Kidney epithelial cell (primary cell): ENCODE data around the gene FAM117B. TPM values are rescaled to one million over a fixed set of nuclear protein-coding genes. Genes with fewer than 3 reads are reported as not detected.

Source experiments
- DNase-seq: peaks from one replicate; pipeline ENCODE4 v3.0.0-alpha.2; 2010; ENCODE audit warnings: low read depth
- H3K27me3 ChIP-seq: 2 replicates; pipeline ENCODE4 v1.6.0; 2011; ENCODE audit warnings: low read length; ENCODE audit not compliant: control insufficient read depth, insufficient read depth
- H3K36me3 ChIP-seq: 2 replicates; pipeline ENCODE4 v1.5.1; 2011; ENCODE audit warnings: low read length; ENCODE audit not compliant: control insufficient read depth, insufficient read depth
- H3K4me3 ChIP-seq: 2 replicates; pipeline ENCODE4 v1.5.1; 2011; ENCODE audit warnings: low read depth, mild to moderate bottlenecking, control low read depth, low read length
- total RNA-seq: library from RNA; depleted of rRNA; stranded (reverse); fragments of >200 nt; gene quantifications from 2 replicates; pipeline ENCODE4 v1.2.3, GENCODE V29; 2015
- TF ChIP-seq, protein P1 (sequence below): IDR thresholded peaks from 2 replicates; pipeline ENCODE4 v1.5.1; 2011; ENCODE audit warnings: mild to moderate bottlenecking, moderate library complexity, low read length, control low read depth, inconsistent platforms; ENCODE audit not compliant: insufficient read depth, poor library complexity, severe bottlenecking

Gene FAM117B
- total RNA-seq: 6.7 and 7.7 TPM in 2 replicates

GRCh38 chr2:202634556-202635427, at the start of gene FAM117B:
TSS of gene FAM117B (plus strand) at chr2:202634969. CDS start at chr2:202635188, 219 bp downstream.
- DNase-seq: peak; percentile 85
- Histone ChIP-seq H3K27me3 (no peaks in the 10 kb centered on the region), H3K36me3 (no peaks in the 10 kb centered on the region), H3K4me3 (peak within 1 kb of the TSS; percentile 94)
- TF ChIP-seq, protein P1, sequence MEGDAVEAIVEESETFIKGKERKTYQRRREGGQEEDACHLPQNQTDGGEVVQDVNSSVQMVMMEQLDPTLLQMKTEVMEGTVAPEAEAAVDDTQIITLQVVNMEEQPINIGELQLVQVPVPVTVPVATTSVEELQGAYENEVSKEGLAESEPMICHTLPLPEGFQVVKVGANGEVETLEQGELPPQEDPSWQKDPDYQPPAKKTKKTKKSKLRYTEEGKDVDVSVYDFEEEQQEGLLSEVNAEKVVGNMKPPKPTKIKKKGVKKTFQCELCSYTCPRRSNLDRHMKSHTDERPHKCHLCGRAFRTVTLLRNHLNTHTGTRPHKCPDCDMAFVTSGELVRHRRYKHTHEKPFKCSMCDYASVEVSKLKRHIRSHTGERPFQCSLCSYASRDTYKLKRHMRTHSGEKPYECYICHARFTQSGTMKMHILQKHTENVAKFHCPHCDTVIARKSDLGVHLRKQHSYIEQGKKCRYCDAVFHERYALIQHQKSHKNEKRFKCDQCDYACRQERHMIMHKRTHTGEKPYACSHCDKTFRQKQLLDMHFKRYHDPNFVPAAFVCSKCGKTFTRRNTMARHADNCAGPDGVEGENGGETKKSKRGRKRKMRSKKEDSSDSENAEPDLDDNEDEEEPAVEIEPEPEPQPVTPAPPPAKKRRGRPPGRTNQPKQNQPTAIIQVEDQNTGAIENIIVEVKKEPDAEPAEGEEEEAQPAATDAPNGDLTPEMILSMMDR: no peak

- peak; percentile 29 for DNase-seq
- Histone ChIP-seq H3K36me3 (no peaks in the 10 kb centered on the region), H3K27me3 (no peaks in the 10 kb centered on the region), H3K4me3 (no peak overlapping the region)
- TF ChIP-seq, protein P1: peak; percentile 91
Measured at GRCh38 chr2:202588647-202589581, 45.9 kb upstream of the FAM117B start.

GRCh38 chr2:202589582-202589949, 45.2 kb upstream of the FAM117B start:
- H3K4me3 ChIP-seq: no peak overlapping the region
- H3K27me3 ChIP-seq: no peaks in the 10 kb centered on the region
- no peaks in the 10 kb centered on the region for H3K36me3 ChIP-seq
- TF ChIP-seq, protein P1: no peak
- DNase-seq: no peak

DNA sequence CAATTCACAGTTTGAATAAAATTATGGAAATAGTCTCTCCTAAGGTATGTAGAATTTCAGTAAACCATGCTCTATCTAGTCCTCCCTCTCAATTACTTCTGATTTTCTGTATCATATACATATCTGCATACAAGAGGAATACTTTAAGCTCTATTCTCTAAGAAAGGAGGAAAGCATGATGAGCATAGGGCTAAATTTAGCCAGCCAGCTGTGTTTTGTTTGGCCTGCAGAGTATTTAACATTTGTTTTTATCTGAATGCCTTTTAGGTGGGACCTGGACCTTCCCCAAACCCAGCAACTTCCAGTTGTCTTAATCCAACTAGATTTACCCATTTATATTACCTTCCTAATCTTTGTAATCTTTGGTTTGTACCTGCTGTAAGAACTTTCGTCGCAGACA, 42.2 kb upstream of the FAM117B start:
- no peak for DNase-seq

GRCh38 chr2:202599105-202599504, 35.7 kb upstream of the FAM117B start:
- no peaks in the 10 kb centered on the region for H3K27me3 ChIP-seq
- no peaks in the 10 kb centered on the region for H3K36me3 ChIP-seq
- TF ChIP-seq, protein P1: no peak
- no peak for DNase-seq
- H3K4me3 ChIP-seq: no peak overlapping the region

More for the DNA sequence above, 42.2 kb upstream of the FAM117B start:
- no peaks in the 10 kb centered on the region for H3K27me3 ChIP-seq
- TF ChIP-seq, protein P1: no peak
- H3K36me3 ChIP-seq: no peaks in the 10 kb centered on the region
- no peak overlapping the region for H3K4me3 ChIP-seq
